ENCODE data around the gene TCERG1.

Gene TCERG1

DNA sequence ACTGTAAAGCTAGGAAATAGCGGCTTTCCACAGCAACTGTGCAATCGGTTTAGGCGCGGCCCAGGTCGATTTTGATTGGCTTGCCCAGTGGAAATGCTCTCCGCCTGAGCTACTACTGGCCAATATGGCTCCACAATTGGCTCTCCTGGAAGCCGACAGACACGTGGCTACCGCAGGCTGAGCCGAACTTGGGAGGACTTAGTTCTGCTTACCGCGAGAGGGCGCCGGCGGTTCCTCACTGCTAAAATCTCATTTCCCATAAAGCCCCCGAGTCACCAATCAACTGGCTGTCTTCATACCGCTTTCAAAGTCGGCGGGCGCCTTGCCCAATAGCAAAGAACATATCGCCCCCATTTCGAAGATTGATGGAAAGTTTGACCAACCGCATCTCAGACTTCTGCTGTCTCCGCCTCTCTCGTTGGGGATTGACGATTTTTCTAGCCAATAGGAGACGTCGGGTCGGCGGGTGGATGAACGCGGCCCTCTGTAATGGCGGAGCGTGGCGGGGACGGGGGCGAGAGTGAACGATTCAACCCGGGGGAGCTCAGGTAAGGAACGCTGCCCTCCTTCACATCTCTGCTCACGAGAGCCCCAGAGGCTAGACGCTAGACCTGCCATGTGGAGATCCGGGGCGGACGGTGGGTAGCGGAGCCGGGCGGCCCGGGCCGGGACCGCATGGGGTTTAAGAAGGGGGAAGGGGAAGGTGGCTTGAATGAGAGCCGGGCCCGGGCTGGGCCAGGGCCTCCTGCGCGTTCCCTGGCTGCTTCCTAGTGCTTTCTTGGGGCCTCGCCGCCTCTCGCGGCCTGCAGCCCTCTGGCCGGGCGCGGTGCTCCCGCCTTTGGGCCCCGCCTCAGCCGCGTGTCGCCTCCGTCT, at the start of gene TCERG1:
Gene TCERG1, plus strand, starts transcription at position 473 of the 873 bp plus-strand sequence. Its CDS starts 17 bp downstream, at position 490.
- Mint-ChIP-seq H3K27ac (peak within 1 kb of the TSS; percentile 98), H3K27me3 (ENCODE audit: low read depth) (no peaks in the 10 kb centered on the region), H3K36me3 (ENCODE audit: low read depth) (peaks cover 8% of the 10 kb centered on the region), H3K4me1 (ENCODE audit: low read depth) (peaks cover 32% of the 10 kb centered on the region), H3K4me3 (peak within 1 kb of the TSS; percentile 98), H3K9me3 (no peaks in the 10 kb centered on the region)

DNA sequence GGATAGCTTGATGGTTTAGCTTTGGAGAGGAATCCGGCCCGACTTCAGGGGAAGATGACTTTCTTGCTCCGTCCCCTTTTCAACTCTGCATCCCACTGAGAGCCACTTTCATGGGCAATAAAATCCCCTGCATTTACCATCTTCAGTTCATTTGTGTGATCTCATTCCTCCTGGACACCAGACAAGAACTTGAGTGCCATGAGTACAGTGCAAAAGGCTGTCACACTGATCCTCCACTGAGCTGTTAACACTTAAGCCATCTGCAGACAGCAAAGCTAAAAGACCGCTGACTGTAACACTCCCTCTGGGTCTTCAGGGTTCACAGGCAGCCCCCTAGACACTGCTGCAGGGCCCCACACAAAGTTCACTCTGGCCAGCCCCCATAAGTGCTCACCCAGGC, 48.3 kb upstream of the TCERG1 start:
- Mint-ChIP-seq H3K27ac (no peak overlapping the region), H3K36me3 (ENCODE audit: low read depth) (no peaks in the 10 kb centered on the region), H3K4me1 (ENCODE audit: low read depth) (no peaks in the 10 kb centered on the region), H3K4me3 (no peak overlapping the region), H3K27me3 (ENCODE audit: low read depth) (peaks cover 38% of the 10 kb centered on the region), H3K9me3 (no peaks in the 10 kb centered on the region)

DNA sequence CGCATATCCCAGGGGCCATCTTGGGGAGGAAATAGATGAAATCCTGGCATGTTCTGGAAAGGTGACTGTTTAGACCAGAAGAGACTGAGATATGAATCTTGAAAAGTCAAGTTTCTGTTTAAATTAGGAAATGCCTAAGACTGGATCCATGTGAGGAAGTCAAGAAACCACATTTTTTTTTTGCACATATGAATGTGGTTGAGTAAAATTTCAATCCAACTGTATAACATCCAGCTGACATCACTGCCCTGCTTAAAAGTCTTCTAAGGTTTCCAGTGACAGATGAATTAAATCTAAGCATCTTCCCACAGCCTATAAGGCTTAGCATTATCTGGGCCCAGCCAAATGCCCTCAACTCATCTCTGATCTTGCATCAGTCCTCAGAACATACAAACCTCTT, 47.7 kb upstream of the TCERG1 start:
- H3K36me3 Mint-ChIP-seq (ENCODE audit: low read depth) = no peaks in the 10 kb centered on the region
- no peak overlapping the region for H3K27ac Mint-ChIP-seq
- no peaks in the 10 kb centered on the region for H3K9me3 Mint-ChIP-seq
- no peak overlapping the region for H3K4me3 Mint-ChIP-seq
- no peaks in the 10 kb centered on the region for H3K4me1 Mint-ChIP-seq (ENCODE audit: low read depth)
- H3K27me3 Mint-ChIP-seq (ENCODE audit: low read depth) = peaks cover 34% of the 10 kb centered on the region

DNA sequence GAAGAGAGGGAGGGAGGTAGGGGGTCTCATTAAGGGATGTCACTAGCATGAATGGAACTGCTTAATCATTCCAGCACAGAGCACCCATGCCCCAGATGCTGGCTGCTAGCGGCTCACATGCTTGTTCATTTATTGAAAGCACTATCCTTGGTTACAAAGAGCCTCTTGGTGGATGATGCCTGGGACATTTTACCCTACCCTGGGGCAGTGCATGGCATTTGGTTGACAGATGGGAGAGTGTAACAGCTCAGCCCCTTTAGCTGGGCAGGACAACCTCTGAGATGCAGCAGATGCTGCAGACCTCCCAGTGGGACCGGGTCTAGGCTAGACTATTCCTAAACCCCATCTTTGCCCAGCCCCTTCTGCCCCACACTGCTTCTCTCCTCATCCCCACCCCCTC, 46.9 kb upstream of the TCERG1 start:
- H3K4me1 Mint-ChIP-seq (ENCODE audit: low read depth) = no peaks in the 10 kb centered on the region
- no peaks in the 10 kb centered on the region for H3K36me3 Mint-ChIP-seq (ENCODE audit: low read depth)
- no peak overlapping the region for H3K27ac Mint-ChIP-seq
- H3K4me3 Mint-ChIP-seq = no peak overlapping the region
- no peaks in the 10 kb centered on the region for H3K9me3 Mint-ChIP-seq
- H3K27me3 Mint-ChIP-seq (ENCODE audit: low read depth) = peaks cover 31% of the 10 kb centered on the region

DNA sequence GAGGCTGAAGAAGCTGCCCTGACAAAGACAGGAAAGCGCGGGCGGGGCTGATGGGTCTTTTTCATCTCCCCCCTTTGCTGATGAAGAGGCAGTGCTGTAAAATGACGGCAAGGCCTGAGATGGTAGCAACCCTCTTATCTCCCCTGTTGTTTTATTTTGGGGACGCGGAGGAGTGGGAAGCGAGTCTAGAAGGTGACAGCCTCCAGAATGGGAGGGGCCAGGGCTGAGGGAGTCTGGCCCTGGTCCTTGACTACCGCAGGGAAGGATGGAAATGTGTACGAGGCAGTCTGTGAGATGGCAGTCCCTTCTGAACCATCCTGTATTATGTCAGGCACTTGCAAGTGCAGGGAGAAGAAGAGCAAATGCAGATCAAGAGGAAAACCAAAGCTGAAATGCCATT, 46.1 kb upstream of the TCERG1 start:
- no peaks in the 10 kb centered on the region for H3K4me1 Mint-ChIP-seq (ENCODE audit: low read depth)
- no peaks in the 10 kb centered on the region for H3K36me3 Mint-ChIP-seq (ENCODE audit: low read depth)
- H3K4me3 Mint-ChIP-seq = no peak overlapping the region
- no peak overlapping the region for H3K27ac Mint-ChIP-seq
- no peaks in the 10 kb centered on the region for H3K9me3 Mint-ChIP-seq
- peaks cover 31% of the 10 kb centered on the region for H3K27me3 Mint-ChIP-seq (ENCODE audit: low read depth)

DNA sequence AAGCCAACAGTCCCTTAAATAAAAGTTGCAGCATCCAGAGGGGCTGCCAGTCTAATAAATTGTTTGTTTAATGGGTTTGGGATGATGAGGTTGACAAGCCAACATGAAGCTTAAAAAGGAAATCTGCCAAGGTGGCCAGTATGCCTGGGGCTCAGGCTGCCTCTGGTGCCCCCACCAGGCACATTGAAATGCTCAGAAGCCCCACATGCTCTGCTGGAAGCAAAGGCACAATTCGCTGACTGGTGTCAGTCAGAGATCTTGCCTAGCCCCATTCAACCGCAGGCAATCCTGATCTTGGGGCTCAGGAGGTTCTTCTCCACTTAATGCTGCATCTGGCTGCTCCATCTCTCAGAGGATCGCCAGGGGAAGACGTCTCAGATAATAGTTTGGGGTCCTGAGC, 44.2 kb upstream of the TCERG1 start:
- Mint-ChIP-seq H3K4me3 (no peak overlapping the region), H3K4me1 (ENCODE audit: low read depth) (no peaks in the 10 kb centered on the region), H3K27me3 (ENCODE audit: low read depth) (peaks cover 19% of the 10 kb centered on the region), H3K9me3 (no peaks in the 10 kb centered on the region), H3K27ac (no peak overlapping the region), H3K36me3 (ENCODE audit: low read depth) (no peaks in the 10 kb centered on the region)

DNA sequence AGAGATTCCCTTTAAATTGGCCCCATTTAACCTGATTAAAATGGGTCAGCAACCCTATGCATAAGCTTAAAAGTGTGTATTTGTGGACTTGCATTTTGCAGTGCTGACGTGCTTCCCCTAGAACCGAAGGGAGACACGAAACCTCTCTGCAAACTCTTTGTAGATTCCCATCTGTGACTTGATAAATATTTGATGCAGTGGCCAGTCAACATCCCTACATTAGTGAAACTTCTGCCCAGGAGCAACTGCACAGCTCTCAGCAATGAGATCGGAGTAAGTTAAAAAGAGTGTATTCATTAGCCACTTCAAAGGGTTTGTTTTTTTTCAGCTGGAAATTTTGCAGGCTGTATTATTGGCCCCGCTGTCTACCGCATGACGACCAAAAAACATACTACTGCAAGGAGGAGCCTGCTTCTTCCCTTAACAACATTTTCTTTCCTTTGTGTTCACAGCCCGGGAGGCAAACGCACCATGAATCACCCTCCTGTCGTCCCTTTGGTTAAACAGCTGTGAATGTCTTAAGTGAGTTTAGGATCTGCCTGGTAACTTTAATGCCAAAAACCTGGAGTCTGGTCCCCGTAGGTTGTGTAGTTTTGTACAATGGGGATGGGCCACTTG, 38.0 kb upstream of the TCERG1 start:
- H3K27me3 Mint-ChIP-seq (ENCODE audit: low read depth) = peaks cover 14% of the 10 kb centered on the region
- H3K27ac Mint-ChIP-seq = no peak overlapping the region
- no peaks in the 10 kb centered on the region for H3K9me3 Mint-ChIP-seq
- H3K36me3 Mint-ChIP-seq (ENCODE audit: low read depth) = no peaks in the 10 kb centered on the region
- no peak overlapping the region for H3K4me3 Mint-ChIP-seq
- no peaks in the 10 kb centered on the region for H3K4me1 Mint-ChIP-seq (ENCODE audit: low read depth)

DNA sequence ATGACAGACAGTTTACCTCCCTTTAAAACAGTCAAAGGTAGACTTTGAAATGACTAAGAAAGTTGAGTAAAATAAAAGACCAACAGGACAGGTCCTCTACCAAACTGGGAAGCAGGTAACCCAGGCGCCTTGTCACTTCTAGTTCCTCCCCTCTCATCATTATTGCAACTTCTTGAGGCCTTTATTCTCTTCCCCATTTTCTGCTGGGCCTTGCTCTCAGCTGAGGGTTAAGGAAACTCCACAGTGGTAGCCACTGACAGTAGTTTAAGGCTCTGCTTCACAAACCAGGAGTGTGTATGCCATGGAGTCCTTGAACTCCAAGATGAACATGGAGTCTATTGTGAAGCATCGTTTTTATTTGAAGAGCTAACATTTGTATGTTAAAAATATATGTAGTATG, 36.9 kb upstream of the TCERG1 start:
- H3K9me3 Mint-ChIP-seq = no peaks in the 10 kb centered on the region

DNA sequence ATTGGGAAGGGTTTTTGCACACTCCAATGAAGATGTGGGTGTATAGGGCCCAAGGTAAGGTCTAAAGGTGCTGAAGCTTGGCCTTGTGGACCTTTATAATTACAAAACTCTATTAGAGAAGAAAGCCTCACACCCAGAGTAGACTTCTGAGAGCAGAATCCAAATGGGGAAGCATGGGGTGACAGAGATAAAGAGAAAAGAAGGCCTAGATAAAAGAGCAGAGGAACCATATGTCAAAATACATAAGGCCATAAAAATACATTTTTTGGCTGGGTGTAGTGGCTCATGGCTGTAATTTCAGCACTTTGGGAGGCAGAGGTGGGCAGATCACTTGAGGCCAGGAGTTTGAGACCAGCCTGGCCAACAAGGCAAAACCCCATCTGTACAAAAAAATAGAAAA, 27.4 kb upstream of the TCERG1 start:
- Mint-ChIP-seq H3K4me1 (ENCODE audit: low read depth) (no peaks in the 10 kb centered on the region), H3K36me3 (ENCODE audit: low read depth) (no peaks in the 10 kb centered on the region), H3K4me3 (no peak overlapping the region), H3K9me3 (no peaks in the 10 kb centered on the region), H3K27me3 (ENCODE audit: low read depth) (peaks cover 18% of the 10 kb centered on the region), H3K27ac (no peak overlapping the region)

More for the DNA sequence above, 36.9 kb upstream of the TCERG1 start:
- Mint-ChIP-seq H3K4me1 (ENCODE audit: low read depth) (no peaks in the 10 kb centered on the region), H3K27ac (no peak overlapping the region), H3K36me3 (ENCODE audit: low read depth) (no peaks in the 10 kb centered on the region), H3K4me3 (no peak overlapping the region), H3K27me3 (ENCODE audit: low read depth) (peaks cover 14% of the 10 kb centered on the region)

DNA sequence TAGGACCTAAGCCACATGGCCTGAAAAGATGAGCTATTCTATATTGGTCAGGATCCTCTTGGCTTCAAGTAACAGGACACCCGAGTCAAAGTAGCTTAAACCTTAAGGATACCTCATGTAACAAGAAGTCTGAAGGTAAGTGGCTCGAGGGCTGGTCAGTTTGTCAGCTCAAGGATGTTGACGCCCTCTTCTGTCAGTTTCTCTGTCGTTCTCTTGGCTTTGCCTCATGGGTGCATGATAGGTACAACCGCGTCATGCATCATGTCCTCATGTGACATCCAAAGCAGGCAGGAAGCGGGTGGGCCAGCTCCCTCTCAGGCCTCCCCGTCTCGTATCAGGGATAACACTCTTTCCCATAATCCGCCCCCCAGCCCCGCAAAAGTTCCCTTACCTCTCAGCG, 22.1 kb upstream of the TCERG1 start:
- Mint-ChIP-seq H3K9me3 (no peaks in the 10 kb centered on the region), H3K4me1 (ENCODE audit: low read depth) (peaks cover 4% of the 10 kb centered on the region), H3K36me3 (ENCODE audit: low read depth) (no peaks in the 10 kb centered on the region), H3K27ac (no peak overlapping the region), H3K4me3 (no peak overlapping the region), H3K27me3 (ENCODE audit: low read depth) (peaks cover 12% of the 10 kb centered on the region)

DNA sequence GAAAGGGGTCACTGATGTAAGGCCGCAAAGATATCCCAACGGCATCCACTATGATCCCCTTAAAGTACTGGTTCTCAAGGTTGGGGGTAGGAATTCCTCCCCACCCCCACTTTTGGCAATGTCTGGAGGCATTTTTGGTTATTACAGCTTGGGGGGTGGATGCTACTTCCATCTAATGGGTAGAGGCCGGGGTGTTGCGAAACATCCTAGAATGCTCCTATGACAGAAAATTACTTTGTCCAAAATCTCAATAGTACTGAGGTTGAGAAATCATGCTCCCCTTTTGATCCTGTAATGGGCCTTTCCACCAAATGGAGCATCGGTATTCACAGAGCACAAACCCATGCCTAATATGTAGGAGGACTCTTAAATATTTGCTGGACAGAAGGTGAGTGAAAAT, 20.8 kb upstream of the TCERG1 start:
- Mint-ChIP-seq H3K27me3 (ENCODE audit: low read depth) (peaks cover 11% of the 10 kb centered on the region), H3K9me3 (no peaks in the 10 kb centered on the region), H3K27ac (no peak overlapping the region), H3K4me1 (ENCODE audit: low read depth) (peaks cover 4% of the 10 kb centered on the region), H3K4me3 (no peak overlapping the region), H3K36me3 (ENCODE audit: low read depth) (no peaks in the 10 kb centered on the region)

DNA sequence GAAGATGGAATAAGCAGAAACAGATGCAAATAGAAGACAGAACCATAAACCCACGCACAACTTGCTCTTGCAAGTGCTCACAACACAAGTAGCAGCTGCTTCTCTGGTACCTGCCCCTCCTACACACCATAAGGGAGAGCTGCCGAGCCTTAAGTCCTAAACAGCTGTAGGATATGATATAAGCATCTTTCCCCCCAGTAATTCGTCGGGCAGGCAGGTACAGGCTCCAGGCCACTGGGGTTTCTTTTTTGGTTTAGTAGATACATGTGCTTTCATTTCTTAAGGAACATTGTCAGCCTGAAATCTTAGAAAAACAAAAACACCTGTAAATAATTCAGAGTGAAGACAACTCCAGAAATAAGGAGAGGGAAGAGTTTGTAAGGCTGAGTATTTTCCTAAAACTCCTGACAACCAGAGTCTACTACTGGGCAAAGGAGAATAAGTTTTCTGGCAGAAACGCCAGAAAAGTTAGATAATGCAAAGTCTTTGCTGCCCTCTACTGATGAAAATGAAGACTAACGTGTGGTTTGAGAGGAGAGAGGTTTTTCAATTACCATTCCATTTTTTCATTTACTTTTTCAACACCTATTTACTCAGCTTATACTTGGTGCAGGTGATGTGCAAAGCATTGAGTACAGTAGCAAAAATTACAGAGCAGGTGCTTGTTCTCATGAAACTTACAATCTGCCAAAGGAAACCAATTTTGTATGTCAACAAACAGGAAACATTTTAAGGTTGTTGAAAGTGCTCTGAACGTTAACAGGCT, 20.1 kb upstream of the TCERG1 start:
- H3K36me3 Mint-ChIP-seq (ENCODE audit: low read depth) = no peaks in the 10 kb centered on the region
- H3K4me3 Mint-ChIP-seq = no peak overlapping the region
- peaks cover 4% of the 10 kb centered on the region for H3K4me1 Mint-ChIP-seq (ENCODE audit: low read depth)
- peaks cover 12% of the 10 kb centered on the region for H3K27me3 Mint-ChIP-seq (ENCODE audit: low read depth)
- H3K27ac Mint-ChIP-seq = no peak overlapping the region
- no peaks in the 10 kb centered on the region for H3K9me3 Mint-ChIP-seq

DNA sequence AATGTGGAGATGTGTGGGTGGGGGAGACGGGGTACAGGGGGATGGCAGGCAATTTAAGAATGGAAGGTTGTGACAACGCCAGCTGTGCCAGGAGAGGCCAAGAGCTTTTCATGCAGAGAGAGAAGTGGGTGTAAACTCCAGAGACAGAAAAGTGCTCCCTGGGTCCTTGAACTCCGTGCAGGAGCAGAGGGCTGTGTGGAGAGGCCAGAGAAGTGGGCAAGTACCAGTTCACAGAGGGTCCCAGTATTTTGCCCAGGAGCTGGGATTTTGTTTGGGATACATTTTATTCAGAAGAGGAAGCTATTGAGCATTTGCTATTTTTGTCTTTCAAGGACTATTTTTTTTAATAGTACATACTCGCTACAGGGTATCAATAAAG, 19.5 kb upstream of the TCERG1 start:
- peaks cover 4% of the 10 kb centered on the region for H3K4me1 Mint-ChIP-seq (ENCODE audit: low read depth)
- H3K4me3 Mint-ChIP-seq = no peak overlapping the region
- no peak overlapping the region for H3K27ac Mint-ChIP-seq
- H3K9me3 Mint-ChIP-seq = no peaks in the 10 kb centered on the region
- H3K27me3 Mint-ChIP-seq (ENCODE audit: low read depth) = peaks cover 18% of the 10 kb centered on the region
- no peaks in the 10 kb centered on the region for H3K36me3 Mint-ChIP-seq (ENCODE audit: low read depth)

DNA sequence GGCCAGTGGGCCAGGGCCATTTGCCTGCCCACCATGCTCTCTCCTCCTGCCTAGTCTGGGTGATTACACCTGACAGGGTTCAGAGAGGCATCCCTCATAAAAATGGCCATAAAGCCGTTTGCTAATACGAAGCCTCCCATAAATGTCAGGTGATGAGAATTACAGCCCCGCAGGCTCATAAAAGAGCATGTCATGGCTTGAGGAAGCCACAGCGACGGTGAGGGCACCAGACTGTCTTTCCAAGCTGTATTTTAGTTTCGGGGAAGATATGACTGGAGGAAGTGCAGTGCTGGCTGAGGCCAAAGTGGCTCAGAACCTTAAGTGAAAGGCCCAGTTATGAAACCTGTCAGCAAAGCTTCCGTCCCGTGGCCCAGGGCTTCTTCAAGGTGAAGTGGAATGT, 18.5 kb upstream of the TCERG1 start:
- H3K27ac Mint-ChIP-seq = no peak overlapping the region
- peaks cover 4% of the 10 kb centered on the region for H3K4me1 Mint-ChIP-seq (ENCODE audit: low read depth)
- no peaks in the 10 kb centered on the region for H3K9me3 Mint-ChIP-seq
- H3K36me3 Mint-ChIP-seq (ENCODE audit: low read depth) = no peaks in the 10 kb centered on the region
- no peak overlapping the region for H3K4me3 Mint-ChIP-seq
- H3K27me3 Mint-ChIP-seq (ENCODE audit: low read depth) = peaks cover 21% of the 10 kb centered on the region

DNA sequence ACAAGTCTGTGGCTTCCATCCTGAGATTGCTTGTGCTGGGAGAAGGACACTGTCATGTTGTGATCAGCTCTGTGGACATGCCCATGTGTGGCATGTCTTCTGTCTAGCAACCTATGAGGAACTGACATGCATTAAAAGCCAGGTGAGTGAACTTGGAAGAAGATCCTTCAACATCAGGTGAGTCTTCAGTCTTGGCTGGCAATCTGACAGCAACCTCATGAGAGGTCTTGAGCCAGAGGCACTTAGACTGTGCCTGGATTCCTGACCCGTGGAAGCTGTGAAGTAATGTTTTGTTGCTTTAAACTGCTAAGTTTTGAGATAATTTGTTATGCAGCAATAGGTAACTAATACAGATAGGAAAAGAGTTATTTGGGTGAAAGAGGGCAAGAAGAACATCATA, 6.8 kb upstream of the TCERG1 start:
- no peak overlapping the region for H3K4me3 Mint-ChIP-seq
- no peaks in the 10 kb centered on the region for H3K9me3 Mint-ChIP-seq
- peaks cover 24% of the 10 kb centered on the region for H3K27me3 Mint-ChIP-seq (ENCODE audit: low read depth)
- no peaks in the 10 kb centered on the region for H3K4me1 Mint-ChIP-seq (ENCODE audit: low read depth)
- no peak overlapping the region for H3K27ac Mint-ChIP-seq
- H3K36me3 Mint-ChIP-seq (ENCODE audit: low read depth) = no peaks in the 10 kb centered on the region
